Osteoblast (primary cell): ENCODE data around the gene CDC37L1. TPM values are rescaled to one million over a fixed set of nuclear protein-coding genes. Genes with fewer than 3 reads are reported as not detected.

Experiments used
- DNase-seq: peaks from one replicate; pipeline ENCODE4 v3.0.0; 2011; ENCODE audit warnings: low spot score, mixed read lengths; ENCODE audit not compliant: insufficient read length; ENCODE audit errors: missing footprints
- H2AFZ ChIP-seq: 2 replicates; pipeline ENCODE4 v1.6.0; 2011; ENCODE audit warnings: mild to moderate bottlenecking, low read length
- H3K27ac ChIP-seq: 2 replicates; pipeline ENCODE4 v1.5.1; 2011; ENCODE audit warnings: mild to moderate bottlenecking, low read depth, low read length, moderate library complexity
- H3K27me3 ChIP-seq: 2 replicates; pipeline ENCODE4 v1.6.0; 2012; ENCODE audit warnings: mild to moderate bottlenecking, control low read depth, inconsistent platforms, low read length, moderate library complexity; ENCODE audit not compliant: insufficient read depth
- H3K36me3 ChIP-seq: 2 replicates; pipeline ENCODE4 v1.5.1; 2011; ENCODE audit warnings: mild to moderate bottlenecking, low read length, control low read depth, moderate library complexity; ENCODE audit not compliant: insufficient read depth
- H3K4me1 ChIP-seq: 2 replicates; pipeline ENCODE4 v1.5.1; 2011; ENCODE audit warnings: mild to moderate bottlenecking, low read length, control low read depth, moderate library complexity; ENCODE audit not compliant: insufficient read depth
- H3K4me2 ChIP-seq: 2 replicates; pipeline ENCODE4 v1.6.0; 2011; ENCODE audit warnings: mild to moderate bottlenecking, low read length; ENCODE audit not compliant: insufficient read depth
- H3K4me3 ChIP-seq: fragments of 200-600 bp; sonication (generic); 3 replicates; pipeline ENCODE4 v1.5.1; 2012; ENCODE audit warnings: mild to moderate bottlenecking, low read length, inconsistent platforms; ENCODE audit not compliant: insufficient read depth
- H3K79me2 ChIP-seq: 2 replicates; pipeline ENCODE4 v1.6.0; 2012; ENCODE audit warnings: mild to moderate bottlenecking, low read length, control low read depth, inconsistent platforms; ENCODE audit not compliant: insufficient read depth
- H3K9me3 ChIP-seq: 2 replicates; pipeline ENCODE4 v1.5.1; 2011; ENCODE audit warnings: low read depth, low read length, control low read depth
- H4K20me1 ChIP-seq: 2 replicates; pipeline ENCODE4 v1.6.0; 2012; ENCODE audit warnings: mild to moderate bottlenecking, low read length, control low read depth; ENCODE audit not compliant: insufficient read depth
- CTCF ChIP-seq: IDR thresholded peaks from 2 replicates; pipeline ENCODE4 v1.5.1; 2011; ENCODE audit warnings: mild to moderate bottlenecking, low read depth, low read length, moderate library complexity; ENCODE audit errors: extremely low read depth
- total RNA-seq: library from RNA; depleted of rRNA; stranded (reverse); fragments of >200 nt; gene quantifications from 2 replicates; pipeline ENCODE4 v1.2.3, GENCODE V29; 2012

The CDC37L1 gene
- total RNA-seq, 1 donor, result 29.3 TPM

- Histone ChIP-seq H3K27ac (no peak overlapping the region), H3K79me2 (peaks cover 6% of the 10 kb centered on the region), H3K4me1 (peaks cover 42% of the 10 kb centered on the region), H3K27me3 (no peaks in the 10 kb centered on the region), H3K4me2 (peak overlapping the region; percentile 97), H4K20me1 (no peaks in the 10 kb centered on the region), H3K9me3 (no peaks in the 10 kb centered on the region), H3K36me3 (no peaks in the 10 kb centered on the region), H3K4me3 (no peak overlapping the region), H2AFZ (no peak overlapping the region)
- no peak for TF ChIP-seq CTCF
- DNase-seq, result no peak
These were observed 15.4 kb upstream of the CDC37L1 start for GRCh38 chr9:4663956-4664355.

- H4K20me1 ChIP-seq, result no peaks in the 10 kb centered on the region
- H3K27me3 ChIP-seq, result no peaks in the 10 kb centered on the region
- H3K27ac ChIP-seq, result no peak overlapping the region
- TF ChIP-seq CTCF, result no peak
- peak overlapping the region; percentile 38 for H2AFZ ChIP-seq
- peaks cover 42% of the 10 kb centered on the region for H3K4me1 ChIP-seq
- peak overlapping the region; percentile 89 for H3K4me2 ChIP-seq
- H3K9me3 ChIP-seq, result no peaks in the 10 kb centered on the region
- H3K79me2 ChIP-seq, result peaks cover 6% of the 10 kb centered on the region
- no peaks in the 10 kb centered on the region for H3K36me3 ChIP-seq
- no peak for DNase-seq
- H3K4me3 ChIP-seq, result peak overlapping the region; percentile 71
These were observed 14.0 kb upstream of the CDC37L1 start for GRCh38 chr9:4665357-4665756.

- Histone ChIP-seq H3K27ac (peak within 1 kb of the TSS; percentile 40), H3K4me3 (peak within 1 kb of the TSS; percentile 71), H2AFZ (peak within 1 kb of the TSS; percentile 84), H4K20me1 (no peaks in the 10 kb centered on the region), H3K4me1 (peaks cover 39% of the 10 kb centered on the region), H3K4me2 (peak within 1 kb of the TSS; percentile 89), H3K36me3 (no peaks in the 10 kb centered on the region), H3K9me3 (no peaks in the 10 kb centered on the region), H3K27me3 (no peaks in the 10 kb centered on the region), H3K79me2 (peaks cover 6% of the 10 kb centered on the region)
- peak; percentile 91 for DNase-seq
- TF ChIP-seq CTCF, result no peak
These were observed 13.2 kb upstream of the CDC37L1 start, which contains the start of gene SPATA6L for GRCh38 chr9:4666042-4666699. SPATA6L (minus strand) TSS chr9:4666480; CDS start chr9:4666250, 230 bp downstream.

GRCh38 chr9:4667681-4668080 lies 11.7 kb upstream of the CDC37L1 start:
- H4K20me1 ChIP-seq, result no peaks in the 10 kb centered on the region
- H3K4me1 ChIP-seq, result peaks cover 28% of the 10 kb centered on the region
- no peak overlapping the region for H3K4me3 ChIP-seq
- H3K79me2 ChIP-seq, result peaks cover 3% of the 10 kb centered on the region
- no peaks in the 10 kb centered on the region for H3K36me3 ChIP-seq
- H2AFZ ChIP-seq, result no peak overlapping the region
- no peak overlapping the region for H3K4me2 ChIP-seq
- no peak overlapping the region for H3K27ac ChIP-seq
- no peak for DNase-seq
- H3K27me3 ChIP-seq, result no peaks in the 10 kb centered on the region
- no peak for TF ChIP-seq CTCF
- no peaks in the 10 kb centered on the region for H3K9me3 ChIP-seq
